ENCODE measurements around the gene REXO1. TPM values are rescaled to one million over a fixed set of nuclear protein-coding genes. Genes with fewer than 3 reads are reported as not detected.

The REXO1 gene
- total RNA-seq, 6 donors from 2014 or later: 17.0 to 106 (median 38.8) TPM

- Histone ChIP-seq H3K9me3 (no peaks in the 10 kb centered on the region), H3K36me3 (peaks cover 22 to 100% (median 82%) of the 10 kb centered on the region in 4 donors), H3K4me1 (peaks cover 3 to 10% (median 7%) of the 10 kb centered on the region in 4 donors), H3K4me3 (no peak overlapping the region), H3K27me3 (no peaks in the 10 kb centered on the region), H3K27ac (no peak overlapping the region)
- WGBS, 2 donors: 93 to 95% methylated on average over 11 to 31 of the region's 36 CpGs
- DNase-seq (peak in 1 of 2 donors; percentile 83), ATAC-seq (ENCODE audit: low FRiP score in 2 of 2) (no peak)
- TF ChIP-seq POLR2AphosphoS5 (IDR thresholded peaks at IDR 0.05): no peak
- TF ChIP-seq POLR2A (IDR thresholded peaks at IDR 0.05): no peak
Measured at GRCh38 chr19:1823539-1824251, 24.6 kb downstream of the REXO1 start.

GRCh38 chr19:1823020-1823419, 25.3 kb downstream of the REXO1 start:
- 89 to 90% methylated on average over 4 to 8 of the region's 8 CpGs for WGBS, 2 donors
- DNase-seq: no peak
- no peak for ATAC-seq (ENCODE audit: low FRiP score in 2 of 2)
- peaks cover 28 to 100% (median 82%) of the 10 kb centered on the region in 4 donors for H3K36me3 ChIP-seq
- H3K9me3 ChIP-seq: no peaks in the 10 kb centered on the region
- TF ChIP-seq EP300 (IDR thresholded peaks at IDR 0.05) (no peak), POLR2AphosphoS5 (IDR thresholded peaks at IDR 0.05) (no peak), POLR2A (IDR thresholded peaks at IDR 0.05) (no peak), CTCF (IDR thresholded peaks at IDR 0.05) (no peak)
- H3K27ac ChIP-seq: no peak overlapping the region
- H3K27me3 ChIP-seq: no peaks in the 10 kb centered on the region
- H3K4me1 ChIP-seq: peaks cover 3 to 10% (median 7%) of the 10 kb centered on the region in 4 donors
- H3K4me3 ChIP-seq: no peak overlapping the region

- WGBS, 2 donors: 90% methylated on average over 18 of the region's 19 CpGs; no CpG with 5 or more reads in 1 of the 2 donors
- DNase-seq (peak in 1 of 2 donors; percentile 79), ATAC-seq (ENCODE audit: low FRiP score in 2 of 2) (no peak)
- H3K4me1 ChIP-seq: peaks cover 3 to 10% (median 7%) of the 10 kb centered on the region in 4 donors
- no peak overlapping the region for H3K4me3 ChIP-seq
- H3K36me3 ChIP-seq: peaks cover 34 to 100% (median 82%) of the 10 kb centered on the region in 4 donors
- H3K9me3 ChIP-seq: no peaks in the 10 kb centered on the region
- TF ChIP-seq POLR2AphosphoS5 (IDR thresholded peaks at IDR 0.05) (no peak), EP300 (IDR thresholded peaks at IDR 0.05) (no peak), CTCF (IDR thresholded peaks at IDR 0.05) (no peak), POLR2A (IDR thresholded peaks at IDR 0.05) (no peak)
- no peaks in the 10 kb centered on the region for H3K27me3 ChIP-seq
- H3K27ac ChIP-seq: no peak overlapping the region
Measured at GRCh38 chr19:1822210-1822609, 26.1 kb downstream of the REXO1 start.

- no peaks in the 10 kb centered on the region for H3K9me3 ChIP-seq
- no peak overlapping the region for H3K27ac ChIP-seq
- 84 to 88% methylated on average over 12 to 32 of the region's 43 CpGs for whole genome bisulfite sequencing, 2 donors
- H3K4me3 ChIP-seq: no peak overlapping the region
- no peak for TF ChIP-seq CTCF (IDR thresholded peaks at IDR 0.05)
- TF ChIP-seq EP300 (IDR thresholded peaks at IDR 0.05): no peak
- TF ChIP-seq POLR2AphosphoS5 (IDR thresholded peaks at IDR 0.05): no peak
- TF ChIP-seq POLR2A (IDR thresholded peaks at IDR 0.05): no peak
- no peak for ATAC-seq (ENCODE audit: low FRiP score in 2 of 2)
- H3K36me3 ChIP-seq: peaks cover 48 to 100% (median 91%) of the 10 kb centered on the region in 4 donors
- DNase-seq: peak in 1 of 2 donors; percentile 75
- H3K27me3 ChIP-seq: no peaks in the 10 kb centered on the region
- H3K4me1 ChIP-seq: no peaks in the 10 kb centered on the region
Measured at GRCh38 chr19:1819341-1820255, 28.7 kb downstream of the REXO1 start.
